ENCODE measurements around the gene LSG1. TPM values are rescaled to one million over a fixed set of nuclear protein-coding genes. Genes with fewer than 3 reads are reported as not detected.
"Not testable (repeated sequence)": the region's sequence is repeated elsewhere in the genome, so short reads cannot be mapped to it uniquely, and the experiment has no call there.

LSG1 gene
- total RNA-seq, 1 donor from 2014 or later, result 60.2 TPM

DNA sequence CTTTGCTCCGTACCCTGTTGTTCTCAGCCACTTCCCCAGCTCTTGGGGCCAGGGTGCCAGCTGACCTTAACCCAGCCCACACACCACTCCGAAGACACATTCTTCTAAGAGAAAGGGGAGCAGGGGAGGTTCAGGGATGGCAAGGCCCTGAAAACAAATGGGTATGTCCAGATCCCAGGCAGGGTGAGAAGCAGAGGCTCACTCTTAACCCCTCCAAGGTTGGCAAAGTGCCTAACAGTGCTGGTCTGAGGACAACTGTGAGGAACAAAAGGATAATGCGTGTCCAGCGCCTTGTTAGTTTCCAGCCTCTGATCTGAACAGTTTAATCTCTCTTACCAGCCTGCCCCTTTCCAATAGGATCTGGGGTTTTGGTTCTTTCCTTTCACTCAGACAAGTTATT is 40.3 kb downstream of the LSG1 start:
- H3K4me3 Mint-ChIP-seq, result peak overlapping the region; percentile 88
- intact Hi-C loops (cut with micrococcal nuclease), result no loop called here
- DNase-seq, result no peak
- H3K4me1 Mint-ChIP-seq, result peaks cover 5% of the 10 kb centered on the region
- H3K9me3 Mint-ChIP-seq, result no peaks in the 10 kb centered on the region
- H3K36me3 Mint-ChIP-seq (ENCODE audit: low read depth), result peaks cover 3% of the 10 kb centered on the region
- no peaks in the 10 kb centered on the region for H3K27me3 Mint-ChIP-seq
- no peak overlapping the region for H3K27ac Mint-ChIP-seq

DNA sequence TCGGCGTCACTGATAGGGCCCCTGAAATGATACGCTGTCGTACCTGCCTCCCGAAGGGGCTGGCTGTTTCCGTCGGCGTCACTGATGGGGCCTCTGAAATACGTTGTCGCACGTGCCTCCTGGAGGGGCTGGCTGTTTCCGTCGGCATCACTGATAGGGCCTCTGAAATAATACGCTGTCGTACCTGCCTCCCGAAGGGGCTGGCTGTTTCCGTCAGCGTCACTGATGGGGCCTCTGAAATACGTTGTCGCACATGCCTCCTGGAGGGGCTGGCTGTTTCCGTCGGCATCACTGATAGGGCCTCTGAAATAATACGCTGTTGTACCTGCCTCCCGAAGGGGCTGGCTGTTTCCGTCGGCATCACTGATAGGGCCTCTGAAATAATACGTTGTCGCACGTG is 41.3 kb downstream of the LSG1 start:
- intact Hi-C loops (cut with micrococcal nuclease); H3K9me3 Mint-ChIP-seq; H3K36me3 Mint-ChIP-seq (ENCODE audit: low read depth); H3K27me3 Mint-ChIP-seq; H3K4me3 Mint-ChIP-seq; DNase-seq; H3K4me1 Mint-ChIP-seq; H3K27ac Mint-ChIP-seq: not testable (repeated sequence)

DNA sequence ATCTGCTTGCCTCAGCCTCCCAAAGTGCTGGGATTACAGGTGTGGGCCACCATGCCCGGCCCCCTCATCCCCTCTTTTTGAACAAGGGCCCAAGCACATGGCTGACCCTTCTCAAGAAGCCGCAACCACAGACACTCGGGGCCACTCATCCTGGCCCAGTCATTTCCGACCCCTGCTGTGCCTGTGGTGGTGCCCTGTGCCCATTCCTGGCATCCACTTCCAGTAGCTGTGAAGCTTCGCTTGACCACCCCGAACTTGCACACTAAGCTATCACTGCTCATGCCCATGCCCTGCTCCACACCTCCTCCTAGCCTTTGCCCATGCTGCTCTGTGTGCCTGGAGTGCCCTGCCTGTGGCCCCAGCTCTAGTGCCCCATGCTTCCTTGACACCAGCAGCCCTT is 47.0 kb downstream of the LSG1 start:
- intact Hi-C loops (cut with micrococcal nuclease), result no loop called here
- H3K4me1 Mint-ChIP-seq, result no peaks in the 10 kb centered on the region
- no peak overlapping the region for H3K27ac Mint-ChIP-seq

DNA sequence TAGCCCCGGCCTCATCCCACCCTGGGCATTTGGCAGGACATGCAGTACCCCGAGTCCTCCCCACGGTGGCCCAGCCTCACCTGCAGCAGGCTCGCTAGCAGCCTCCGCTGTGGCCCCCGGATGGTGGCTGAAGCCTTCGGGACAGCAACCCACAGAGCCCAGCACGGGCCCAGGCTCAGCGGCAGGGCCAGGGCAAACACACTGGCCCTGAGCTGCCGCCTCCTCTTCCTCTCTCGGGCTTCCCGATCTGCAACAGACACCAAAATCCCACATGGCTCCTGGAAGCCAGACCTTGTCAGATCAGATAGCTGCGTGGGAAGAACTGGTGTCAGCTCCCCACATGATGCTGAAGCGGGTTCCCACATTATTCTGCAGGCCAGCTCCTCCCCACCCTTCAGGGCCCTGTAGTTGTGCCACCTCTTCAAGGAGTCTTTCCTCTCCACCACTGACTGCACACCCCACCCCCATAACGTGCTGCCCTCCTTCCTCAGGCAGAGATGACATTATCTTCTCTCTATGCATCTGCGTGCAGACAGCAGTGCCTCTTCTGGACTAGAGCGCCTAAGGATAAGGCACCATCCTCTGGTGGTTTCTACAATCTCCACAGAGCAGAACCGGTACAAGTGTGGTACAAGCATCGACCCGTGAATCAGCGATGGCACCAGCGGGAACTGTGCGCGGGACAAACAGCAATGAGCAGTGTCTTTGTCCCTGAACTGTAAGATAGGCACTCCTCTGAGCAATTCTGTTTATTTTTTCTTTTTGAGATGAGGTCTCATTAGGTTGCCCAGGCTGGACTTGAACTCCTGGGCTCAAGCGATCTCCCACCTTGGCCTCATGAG is 48.3 kb downstream of the LSG1 start:
- H3K27me3 Mint-ChIP-seq, result no peaks in the 10 kb centered on the region
- no peaks in the 10 kb centered on the region for H3K4me1 Mint-ChIP-seq
- no peaks in the 10 kb centered on the region for H3K9me3 Mint-ChIP-seq
- intact Hi-C loops (cut with micrococcal nuclease), result no loop called here
- peaks cover 2% of the 10 kb centered on the region for H3K36me3 Mint-ChIP-seq (ENCODE audit: low read depth)
- no peak for DNase-seq
- no peak overlapping the region for H3K4me3 Mint-ChIP-seq
- no peak overlapping the region for H3K27ac Mint-ChIP-seq

More for the DNA sequence above, 47.0 kb downstream of the LSG1 start:
- Mint-ChIP-seq H3K4me3 (no peak overlapping the region), H3K27me3 (no peaks in the 10 kb centered on the region), H3K36me3 (ENCODE audit: low read depth) (peaks cover 2% of the 10 kb centered on the region), H3K9me3 (no peaks in the 10 kb centered on the region)
- no peak for DNase-seq

DNA sequence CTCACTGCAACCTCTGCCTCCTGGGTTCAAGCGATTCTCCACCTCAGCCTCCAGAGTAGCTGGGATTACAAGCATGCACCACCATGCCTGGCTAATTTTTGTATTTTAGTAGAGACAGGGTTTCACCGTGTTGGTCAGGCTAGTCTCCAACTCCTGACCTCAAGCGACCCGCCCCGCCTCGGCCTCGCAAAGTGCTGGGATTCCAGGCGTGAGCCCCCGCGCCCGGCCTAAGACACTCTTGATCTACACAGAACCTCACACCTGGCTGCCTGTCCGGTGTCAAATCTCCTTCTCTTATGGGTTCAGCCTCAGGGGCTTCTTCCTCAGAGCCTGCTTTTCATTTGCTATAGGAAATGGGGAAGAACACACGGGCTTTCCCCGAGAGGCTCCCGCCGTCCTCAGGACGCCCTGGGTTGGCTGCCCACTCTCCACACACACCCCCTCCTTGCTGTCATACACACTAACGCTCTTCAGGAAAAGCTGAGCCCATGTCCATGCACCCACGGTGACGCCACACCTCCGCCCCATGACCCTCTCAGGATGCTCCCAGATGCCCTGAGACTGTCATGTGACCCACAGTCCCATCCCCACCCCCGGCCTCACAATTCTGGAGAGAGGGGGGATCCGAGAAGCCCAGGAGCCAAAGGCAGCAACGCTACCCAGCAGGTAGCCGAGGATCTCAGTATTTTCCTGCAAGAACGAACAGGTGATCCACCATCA is 49.2 kb downstream of the LSG1 start:
- H3K4me3 Mint-ChIP-seq, result no peak overlapping the region
- H3K4me1 Mint-ChIP-seq, result no peaks in the 10 kb centered on the region
- H3K27ac Mint-ChIP-seq, result no peak overlapping the region
- no peaks in the 10 kb centered on the region for H3K9me3 Mint-ChIP-seq
- H3K36me3 Mint-ChIP-seq (ENCODE audit: low read depth), result no peaks in the 10 kb centered on the region
- intact Hi-C loops (cut with micrococcal nuclease), result no loop called here
- no peaks in the 10 kb centered on the region for H3K27me3 Mint-ChIP-seq
- no peak for DNase-seq

DNA sequence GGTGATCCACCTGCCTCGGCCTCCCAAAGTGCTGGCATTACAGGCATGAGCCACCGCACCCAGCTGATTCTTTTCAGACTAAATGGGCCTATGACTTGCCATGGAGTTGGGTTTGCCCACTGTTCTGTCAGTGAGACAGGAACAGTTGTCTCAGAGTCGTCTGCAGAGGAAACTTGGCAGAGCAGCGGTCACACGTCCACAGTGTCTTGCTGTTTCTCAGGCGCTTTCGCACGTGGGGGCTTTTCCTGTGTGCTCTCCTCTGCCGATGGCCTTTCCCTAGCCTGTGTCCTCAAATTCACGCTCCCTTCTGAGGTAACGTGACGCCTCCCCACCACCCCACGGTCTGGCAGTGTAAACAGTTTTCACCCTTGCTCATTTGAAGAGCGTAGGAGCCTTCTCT is 50.0 kb downstream of the LSG1 start:
- Mint-ChIP-seq H3K4me3 (no peak overlapping the region), H3K9me3 (no peaks in the 10 kb centered on the region), H3K27ac (no peak overlapping the region), H3K36me3 (ENCODE audit: low read depth) (no peaks in the 10 kb centered on the region), H3K4me1 (no peaks in the 10 kb centered on the region), H3K27me3 (no peaks in the 10 kb centered on the region)
- intact Hi-C loops (cut with micrococcal nuclease), result no loop called here
- DNase-seq, result no peak

DNA sequence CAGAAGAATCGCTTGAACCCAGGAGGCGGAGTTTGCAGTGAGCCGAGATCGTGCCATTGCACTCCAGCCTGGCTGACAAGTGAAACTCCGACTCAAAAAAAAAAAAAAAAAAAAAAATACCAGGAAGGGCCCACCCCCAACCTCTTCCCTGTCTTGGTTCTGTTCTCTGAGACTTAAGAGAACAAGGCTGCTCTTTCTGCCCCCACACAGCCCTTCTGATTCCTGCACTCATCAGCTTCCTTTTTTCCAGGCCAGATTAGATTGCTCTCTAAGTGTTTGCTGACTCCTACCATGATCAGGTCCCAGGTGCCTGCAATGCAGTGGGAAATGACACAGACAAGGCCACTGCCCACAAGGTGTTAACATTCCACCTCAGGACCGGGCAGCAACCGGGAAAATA is 51.8 kb downstream of the LSG1 start:
- H3K27ac Mint-ChIP-seq, result no peak overlapping the region
- H3K36me3 Mint-ChIP-seq (ENCODE audit: low read depth), result no peaks in the 10 kb centered on the region
- no peaks in the 10 kb centered on the region for H3K27me3 Mint-ChIP-seq
- no peak for DNase-seq
- intact Hi-C loops (cut with micrococcal nuclease), result no loop called here
- no peaks in the 10 kb centered on the region for H3K4me1 Mint-ChIP-seq
- H3K9me3 Mint-ChIP-seq, result no peaks in the 10 kb centered on the region
- H3K4me3 Mint-ChIP-seq, result no peak overlapping the region

DNA sequence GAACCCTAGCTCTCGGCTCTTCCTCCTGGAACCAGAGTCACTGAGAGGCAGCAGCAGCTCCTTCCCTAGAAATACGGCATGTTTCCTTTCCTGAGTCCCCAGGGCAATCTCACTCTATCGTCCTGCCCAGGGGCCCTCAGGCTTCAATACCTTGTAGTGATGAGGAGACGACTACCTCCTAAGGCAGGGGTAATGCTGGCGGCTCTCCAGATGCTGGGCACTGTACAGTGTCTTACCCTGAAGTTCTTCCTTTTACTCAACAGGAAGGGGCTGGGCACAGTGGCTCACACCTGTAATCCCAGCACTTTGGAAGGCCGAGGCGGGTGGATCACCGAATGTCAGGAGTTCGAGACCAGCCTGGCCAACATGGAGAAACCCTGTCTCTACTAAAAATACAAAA is 52.2 kb downstream of the LSG1 start:
- H3K36me3 Mint-ChIP-seq (ENCODE audit: low read depth), result no peaks in the 10 kb centered on the region
- no peaks in the 10 kb centered on the region for H3K9me3 Mint-ChIP-seq
- no peaks in the 10 kb centered on the region for H3K27me3 Mint-ChIP-seq
- H3K4me3 Mint-ChIP-seq, result no peak overlapping the region
- no peak for DNase-seq
- H3K4me1 Mint-ChIP-seq, result no peaks in the 10 kb centered on the region
- intact Hi-C loops (cut with micrococcal nuclease), result no loop called here
- no peak overlapping the region for H3K27ac Mint-ChIP-seq

DNA sequence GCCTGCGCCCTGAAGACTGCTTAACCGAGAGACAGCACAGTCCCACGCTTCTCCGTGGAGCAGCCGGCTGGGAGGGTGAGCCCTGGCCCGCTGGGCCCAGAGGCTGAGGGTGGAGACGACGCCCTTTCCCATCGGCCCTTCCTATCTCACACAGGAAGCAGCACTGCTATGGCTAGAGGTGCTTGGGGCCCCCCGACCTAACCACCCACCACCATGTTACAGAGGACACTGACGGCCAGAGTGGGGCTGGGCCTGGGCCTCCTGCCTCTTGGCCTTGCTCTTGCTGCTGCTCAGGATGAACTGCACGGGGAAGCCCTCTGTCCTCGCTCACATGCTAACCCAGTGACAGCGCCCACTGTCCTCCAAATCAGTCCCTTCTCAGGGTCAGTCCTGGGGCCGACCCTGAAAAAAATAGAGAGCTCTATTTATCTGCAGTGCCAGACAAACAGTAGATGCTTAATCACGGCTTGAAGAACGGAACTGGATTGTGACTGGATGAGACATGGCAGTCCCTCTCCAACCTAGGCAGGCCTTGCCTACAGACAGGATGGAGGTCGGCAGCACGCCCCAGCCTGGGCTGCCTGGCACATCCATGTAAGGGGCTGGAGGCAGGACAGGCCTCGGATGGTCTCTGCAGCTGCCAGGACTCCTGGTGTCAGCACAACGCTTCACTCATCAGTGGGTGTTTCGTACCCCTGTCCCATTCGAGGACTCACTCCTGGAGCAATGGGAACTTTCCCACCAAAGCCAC is 53.0 kb downstream of the LSG1 start:
- no peak overlapping the region for H3K27ac Mint-ChIP-seq
- intact Hi-C loops (cut with micrococcal nuclease), result no loop called here
- H3K9me3 Mint-ChIP-seq, result no peaks in the 10 kb centered on the region
- no peaks in the 10 kb centered on the region for H3K36me3 Mint-ChIP-seq (ENCODE audit: low read depth)
- no peaks in the 10 kb centered on the region for H3K27me3 Mint-ChIP-seq
- DNase-seq, result no peak
- no peaks in the 10 kb centered on the region for H3K4me1 Mint-ChIP-seq
- no peak overlapping the region for H3K4me3 Mint-ChIP-seq

DNA sequence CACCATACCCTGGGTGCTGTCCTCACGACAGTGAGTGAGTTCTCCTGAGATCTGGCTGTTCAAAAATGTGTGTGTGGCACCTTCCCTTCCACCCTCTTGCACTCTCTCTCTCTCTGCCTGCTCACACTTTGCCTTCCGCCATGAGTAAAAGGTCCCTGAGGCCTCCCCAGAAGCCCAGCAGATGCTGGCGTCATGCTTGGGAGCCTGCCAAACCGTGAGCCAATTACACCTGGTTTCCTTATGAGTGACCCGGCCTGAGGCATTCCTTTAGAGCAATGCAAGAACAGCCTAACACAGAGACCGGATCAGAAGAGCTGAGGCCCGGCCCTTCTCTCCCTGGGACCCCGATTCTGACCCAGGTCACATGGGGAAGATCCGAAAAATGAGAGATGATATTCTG is 54.2 kb downstream of the LSG1 start:
- Mint-ChIP-seq H3K9me3 (no peaks in the 10 kb centered on the region), H3K4me1 (no peaks in the 10 kb centered on the region), H3K4me3 (no peak overlapping the region), H3K27ac (no peak overlapping the region), H3K27me3 (no peaks in the 10 kb centered on the region), H3K36me3 (ENCODE audit: low read depth) (no peaks in the 10 kb centered on the region)
- intact Hi-C loops (cut with micrococcal nuclease), result no loop called here
- DNase-seq, result no peak

DNA sequence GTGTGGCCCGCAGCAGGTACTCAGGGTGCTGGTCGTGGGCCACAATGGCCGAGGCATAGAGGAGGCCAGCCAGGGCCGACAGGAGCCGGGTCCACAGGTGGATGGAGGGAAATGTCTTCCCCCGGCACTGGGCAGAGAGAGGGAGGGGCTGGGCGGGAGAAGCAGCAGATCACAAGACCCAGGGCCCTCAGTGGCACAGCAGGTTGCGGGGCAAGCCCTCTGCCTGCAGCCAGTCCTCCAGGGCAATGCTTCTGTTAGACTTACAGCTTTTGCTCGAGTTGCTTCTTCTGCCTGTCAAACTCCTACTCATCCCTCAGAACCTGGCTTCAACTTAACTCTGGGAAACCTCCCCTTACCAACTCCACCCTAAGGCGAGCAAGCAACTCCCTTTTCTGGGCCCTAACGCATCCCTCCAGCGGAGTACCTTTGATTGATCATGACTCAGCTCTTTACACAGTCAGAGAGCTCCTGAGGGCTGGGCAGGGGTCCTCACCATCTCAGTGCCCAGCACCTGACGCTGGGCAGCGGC is 54.8 kb downstream of the LSG1 start:
- intact Hi-C loops (cut with micrococcal nuclease), result no loop called here
- H3K36me3 Mint-ChIP-seq (ENCODE audit: low read depth), result no peaks in the 10 kb centered on the region
- peaks cover 2% of the 10 kb centered on the region for H3K4me1 Mint-ChIP-seq
- no peak for DNase-seq
- no peak overlapping the region for H3K27ac Mint-ChIP-seq
- H3K4me3 Mint-ChIP-seq, result no peak overlapping the region
- no peaks in the 10 kb centered on the region for H3K27me3 Mint-ChIP-seq
- no peaks in the 10 kb centered on the region for H3K9me3 Mint-ChIP-seq

DNA sequence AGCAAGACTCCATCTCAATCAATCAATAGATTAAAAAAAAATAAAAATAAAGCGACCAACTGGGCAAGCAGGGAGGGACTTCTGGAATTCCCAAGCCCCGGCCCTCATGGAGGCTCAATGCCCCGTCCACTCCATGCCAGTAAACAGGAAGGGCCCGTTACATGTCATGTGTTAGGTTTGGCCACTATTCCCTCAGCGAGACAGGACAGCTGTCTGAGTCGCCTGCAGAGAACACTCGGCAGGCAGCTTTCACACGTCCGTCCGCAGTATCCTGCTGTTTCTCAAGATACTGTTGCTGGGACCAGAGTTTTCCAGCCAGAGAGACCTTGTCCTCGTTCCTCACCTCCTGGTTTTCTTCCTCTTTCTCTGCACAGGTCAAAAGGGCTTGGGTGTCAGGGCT is 56.8 kb downstream of the LSG1 start:
- no peak overlapping the region for H3K27ac Mint-ChIP-seq
- no peak overlapping the region for H3K4me3 Mint-ChIP-seq
- H3K27me3 Mint-ChIP-seq, result no peaks in the 10 kb centered on the region
- H3K36me3 Mint-ChIP-seq (ENCODE audit: low read depth), result no peaks in the 10 kb centered on the region
- peaks cover 3% of the 10 kb centered on the region for H3K4me1 Mint-ChIP-seq
- H3K9me3 Mint-ChIP-seq, result no peaks in the 10 kb centered on the region
- no peak for DNase-seq
- intact Hi-C loops (cut with micrococcal nuclease), result no loop called here

DNA sequence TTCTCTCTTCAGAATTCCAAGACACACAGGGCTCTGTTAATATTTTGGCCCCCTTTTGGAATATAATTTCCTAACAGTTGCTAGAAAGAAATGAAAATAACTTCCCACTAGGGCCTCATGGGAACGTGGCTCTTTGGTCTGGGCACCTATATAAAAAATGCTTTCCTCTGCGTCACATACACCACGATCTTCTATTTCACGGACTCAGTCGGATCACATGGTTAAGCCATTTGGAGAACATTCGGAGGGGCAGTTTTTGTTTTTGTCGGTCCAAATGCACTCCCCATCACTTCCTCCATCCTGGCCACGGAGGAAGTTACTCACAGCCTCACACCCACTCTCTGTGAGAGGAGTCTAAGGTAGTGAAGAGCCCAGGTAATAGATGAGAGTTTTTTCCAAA is 59.8 kb downstream of the LSG1 start:
- Mint-ChIP-seq H3K27ac (no peak overlapping the region), H3K4me3 (no peak overlapping the region), H3K9me3 (no peaks in the 10 kb centered on the region), H3K4me1 (peaks cover 3% of the 10 kb centered on the region), H3K27me3 (no peaks in the 10 kb centered on the region), H3K36me3 (ENCODE audit: low read depth) (no peaks in the 10 kb centered on the region)
- intact Hi-C loops (cut with micrococcal nuclease), result no loop called here
- no peak for DNase-seq

DNA sequence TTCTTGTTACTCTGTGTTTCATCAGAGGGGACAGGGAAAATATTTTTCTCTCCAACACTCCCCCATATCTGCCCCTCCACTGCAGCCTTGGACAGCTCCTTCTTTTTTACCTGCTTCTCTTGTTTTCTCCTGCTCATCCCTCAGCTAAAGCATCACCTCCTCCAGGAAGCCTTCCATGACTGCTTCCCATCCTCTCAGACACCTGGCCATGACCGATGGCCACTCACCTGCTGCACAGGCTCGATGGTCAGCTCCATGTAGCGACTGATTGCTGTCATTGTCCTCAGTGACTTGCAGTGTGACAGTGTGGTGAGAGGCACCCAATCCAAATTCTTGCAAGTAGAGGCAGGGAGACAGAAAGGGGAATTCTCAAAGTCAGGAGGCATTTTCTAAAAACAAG is 61.3 kb downstream of the LSG1 start:
- no peaks in the 10 kb centered on the region for H3K36me3 Mint-ChIP-seq (ENCODE audit: low read depth)
- intact Hi-C loops (cut with micrococcal nuclease), result no loop called here
- no peak overlapping the region for H3K27ac Mint-ChIP-seq
- peaks cover 3% of the 10 kb centered on the region for H3K4me1 Mint-ChIP-seq
- no peaks in the 10 kb centered on the region for H3K9me3 Mint-ChIP-seq
- H3K4me3 Mint-ChIP-seq, result no peak overlapping the region
- no peaks in the 10 kb centered on the region for H3K27me3 Mint-ChIP-seq
- no peak for DNase-seq
